Hepatocyte (in vitro differentiated cells): ENCODE results near the gene ADGRV1.

Experiments
- EZH2 ChIP-seq: fragments of 200-600 bp; sonication (generic); IDR thresholded peaks from 2 replicates; pipeline ENCODE4 v1.6.1; 2016; ENCODE audit warnings: antibody characterized with exemption, mild to moderate bottlenecking, borderline replicate concordance
- TF ChIP-seq, protein P1 (sequence below): fragments of 200-600 bp; sonication (generic); IDR thresholded peaks from 2 replicates; pipeline ENCODE4 v1.5.1; 2016; ENCODE audit warnings: antibody characterized with exemption, mild to moderate bottlenecking; ENCODE audit not compliant: poor library complexity

DNA sequence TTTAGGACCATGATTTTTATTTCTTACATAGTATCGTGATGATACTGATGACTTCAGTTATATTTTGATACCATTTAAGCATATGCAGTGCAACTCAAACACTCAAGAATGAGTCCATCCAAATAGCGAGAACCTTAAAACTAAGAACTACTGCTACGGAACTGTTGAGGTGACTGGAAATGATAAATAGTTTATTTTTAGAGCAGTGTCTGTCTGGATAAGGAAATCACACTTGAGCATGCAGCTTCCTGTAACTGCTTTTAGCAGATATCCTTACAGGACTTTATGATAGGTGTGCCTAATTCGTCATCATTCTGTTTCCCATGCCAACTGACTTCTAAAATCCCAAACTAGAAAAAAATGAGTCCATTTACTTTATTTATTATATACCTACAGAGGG, 85.5 kb downstream of the ADGRV1 start:
- TF ChIP-seq, protein P1, sequence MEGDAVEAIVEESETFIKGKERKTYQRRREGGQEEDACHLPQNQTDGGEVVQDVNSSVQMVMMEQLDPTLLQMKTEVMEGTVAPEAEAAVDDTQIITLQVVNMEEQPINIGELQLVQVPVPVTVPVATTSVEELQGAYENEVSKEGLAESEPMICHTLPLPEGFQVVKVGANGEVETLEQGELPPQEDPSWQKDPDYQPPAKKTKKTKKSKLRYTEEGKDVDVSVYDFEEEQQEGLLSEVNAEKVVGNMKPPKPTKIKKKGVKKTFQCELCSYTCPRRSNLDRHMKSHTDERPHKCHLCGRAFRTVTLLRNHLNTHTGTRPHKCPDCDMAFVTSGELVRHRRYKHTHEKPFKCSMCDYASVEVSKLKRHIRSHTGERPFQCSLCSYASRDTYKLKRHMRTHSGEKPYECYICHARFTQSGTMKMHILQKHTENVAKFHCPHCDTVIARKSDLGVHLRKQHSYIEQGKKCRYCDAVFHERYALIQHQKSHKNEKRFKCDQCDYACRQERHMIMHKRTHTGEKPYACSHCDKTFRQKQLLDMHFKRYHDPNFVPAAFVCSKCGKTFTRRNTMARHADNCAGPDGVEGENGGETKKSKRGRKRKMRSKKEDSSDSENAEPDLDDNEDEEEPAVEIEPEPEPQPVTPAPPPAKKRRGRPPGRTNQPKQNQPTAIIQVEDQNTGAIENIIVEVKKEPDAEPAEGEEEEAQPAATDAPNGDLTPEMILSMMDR = no peak
- no peak for TF ChIP-seq EZH2
